Neuronal stem cell (in vitro differentiated cells): Measurements from ENCODE around the gene ZBTB7C.
A peak's percentile ranks its signal among the peaks of the same experiment; 100 is the strongest.

Experiments
- DNase-seq: peaks from one replicate; pipeline ENCODE4 v3.0.0-alpha.2; 2013; ENCODE audit warnings: low spot score
- H2AFZ ChIP-seq: one replicate; pipeline ENCODE4 v1.6.1; 2013; ENCODE audit warnings: mild to moderate bottlenecking, low read length, inconsistent platforms
- H2AK5ac ChIP-seq: 2 replicates; pipeline ENCODE4 v1.6.1; 2013; ENCODE audit warnings: low read depth, mild to moderate bottlenecking, inconsistent platforms, low read length, moderate library complexity, mixed read lengths
- H2BK120ac ChIP-seq: 2 replicates; pipeline ENCODE4 v1.6.1; 2013; ENCODE audit warnings: low read depth, mild to moderate bottlenecking, inconsistent platforms, low read length, moderate library complexity, mixed read lengths
- H2BK12ac ChIP-seq: one replicate; pipeline ENCODE4 v1.6.1; 2013; ENCODE audit warnings: low read length, inconsistent platforms
- H2BK15ac ChIP-seq: 2 replicates; pipeline ENCODE4 v1.6.1; 2013; ENCODE audit warnings: mild to moderate bottlenecking, low read length, inconsistent platforms, mixed read lengths
- H2BK5ac ChIP-seq: one replicate; pipeline ENCODE4 v1.6.1; 2013; ENCODE audit warnings: inconsistent platforms, mild to moderate bottlenecking, low read length, moderate library complexity
- H3K14ac ChIP-seq: one replicate; pipeline ENCODE4 v1.6.1; 2013; ENCODE audit warnings: low read length, inconsistent platforms
- H3K18ac ChIP-seq: 2 replicates; pipeline ENCODE4 v1.6.1; 2013; ENCODE audit warnings: low read length, inconsistent platforms
- H3K23ac ChIP-seq: 2 replicates; pipeline ENCODE4 v1.6.1; 2013; ENCODE audit warnings: low read depth, mild to moderate bottlenecking, mixed read lengths, low read length, inconsistent platforms; ENCODE audit not compliant: poor library complexity
- H3K27ac ChIP-seq: replicated peaks from 3 replicates; pipeline ENCODE4 v1.5.1; 2013; ENCODE audit warnings: low read length, inconsistent platforms
- H3K27me3 ChIP-seq, 3 experiments: 2 replicates each; pipeline ENCODE4 v1.6.1; 2013; ENCODE audit warnings: low read length in 3 of 3, mild to moderate bottlenecking in 2 of 3, inconsistent platforms in 1 of 3, low read depth in 1 of 3, mixed read lengths in 1 of 3, moderate library complexity in 1 of 3; ENCODE audit not compliant: control insufficient read depth in 3 of 3, insufficient read depth in 3 of 3
- H3K36me3 ChIP-seq, 2 donors: replicated peaks in 1 of 2; 2 replicates each; pipeline ENCODE4 v1.6.1; 2013; ENCODE audit warnings: low read length in 2 of 2; ENCODE audit not compliant: control insufficient read depth in 2 of 2, insufficient read depth in 2 of 2
- H3K4ac ChIP-seq: 2 replicates; pipeline ENCODE4 v1.6.1; 2013; ENCODE audit warnings: inconsistent platforms, mild to moderate bottlenecking, low read length, moderate library complexity
- H3K4me1 ChIP-seq, 2 donors: 1 replicate in 1 of 2; 2 replicates in 1 of 2; pipeline ENCODE4 v1.6.1; 2013; ENCODE audit warnings: low read length in 2 of 2, low read depth in 1 of 2; ENCODE audit not compliant: control insufficient read depth in 2 of 2, insufficient read depth in 1 of 2
- H3K4me2 ChIP-seq: one replicate; pipeline ENCODE4 v1.6.1; 2013; ENCODE audit warnings: mild to moderate bottlenecking, low read length, inconsistent platforms; ENCODE audit not compliant: insufficient read depth, poor library complexity, severe bottlenecking
- H3K4me3 ChIP-seq, 2 donors: 2 replicates each; pipeline ENCODE4 v1.5.1; 2013; ENCODE audit warnings: low read length in 2 of 2, mild to moderate bottlenecking in 2 of 2, inconsistent platforms in 1 of 2, moderate library complexity in 1 of 2
- H3K79me1 ChIP-seq: one replicate; pipeline ENCODE4 v1.6.1; 2013; ENCODE audit warnings: low read depth, mild to moderate bottlenecking, inconsistent platforms, low read length, moderate library complexity
- H3K9ac ChIP-seq: one replicate; pipeline ENCODE4 v1.6.1; 2013; ENCODE audit warnings: mild to moderate bottlenecking, low read depth, low read length, inconsistent platforms; ENCODE audit not compliant: poor library complexity
- H3K9me3 ChIP-seq, 2 donors: replicated peaks in 1 of 2; 2 replicates each; pipeline versions ENCODE3 to v1.6.1; 2013; ENCODE audit warnings: low read length in 2 of 2, mild to moderate bottlenecking in 2 of 2, inconsistent platforms in 1 of 2, low read depth in 1 of 2, mixed read lengths in 1 of 2, moderate library complexity in 1 of 2; ENCODE audit not compliant: control insufficient read depth in 2 of 2, insufficient read depth in 1 of 2
- H4K8ac ChIP-seq: one replicate; pipeline ENCODE4 v1.6.1; 2013; ENCODE audit warnings: low read depth, mild to moderate bottlenecking, inconsistent platforms, low read length, moderate library complexity
- H4K91ac ChIP-seq: one replicate; pipeline ENCODE4 v1.6.1; 2013; ENCODE audit warnings: low read length, low read depth, mild to moderate bottlenecking, inconsistent platforms; ENCODE audit not compliant: poor library complexity
- WGBS, 2 donors: extraction: QIAGEN DNeasy Blood & Tissue Kit; methylation state at CpG; one replicate each; pipeline ENCODE4 v1.1.7; 2013; ENCODE audit warnings: missing lambda C conversion rate in 2 of 2, mixed read lengths in 1 of 2; ENCODE audit not compliant: insufficient read length in 2 of 2, insufficient replicate concordance in 1 of 2; ENCODE audit errors: extremely low coverage in 2 of 2; 5-methylcytosine and 5-hydroxymethylcytosine counted together

ZBTB7C gene

GRCh38 chr18:48027401-48027963 lies 381.7 kb downstream of the ZBTB7C start:
- Histone ChIP-seq H3K4ac (no peak overlapping the region), H3K4me2 (no peak overlapping the region), H3K14ac (peak overlapping the region; percentile 22), H3K36me3 (no peaks in the 10 kb centered on the region), H2BK5ac (no peak overlapping the region), H2AK5ac (no peak overlapping the region), H2BK12ac (no peak overlapping the region), H2AFZ (peak overlapping the region; percentile 63), H3K23ac (no peak overlapping the region), H3K4me3 (no peak overlapping the region), H4K8ac (no peak overlapping the region), H3K9me3 (no peaks in the 10 kb centered on the region), H3K79me1 (no peaks in the 10 kb centered on the region), H4K91ac (no peak overlapping the region), H2BK120ac (no peak overlapping the region), H3K4me1 (peaks cover 10 to 17% of the 10 kb centered on the region in 2 donors), H3K18ac (peak overlapping the region; percentile 73), H3K27ac (no peak overlapping the region), H3K27me3 (no peaks in the 10 kb centered on the region), H3K9ac (no peak overlapping the region), H2BK15ac (no peak overlapping the region)
- no peak for DNase-seq
- no CpG with 5 or more reads among the region's 7 CpGs for WGBS, 2 donors

DNA sequence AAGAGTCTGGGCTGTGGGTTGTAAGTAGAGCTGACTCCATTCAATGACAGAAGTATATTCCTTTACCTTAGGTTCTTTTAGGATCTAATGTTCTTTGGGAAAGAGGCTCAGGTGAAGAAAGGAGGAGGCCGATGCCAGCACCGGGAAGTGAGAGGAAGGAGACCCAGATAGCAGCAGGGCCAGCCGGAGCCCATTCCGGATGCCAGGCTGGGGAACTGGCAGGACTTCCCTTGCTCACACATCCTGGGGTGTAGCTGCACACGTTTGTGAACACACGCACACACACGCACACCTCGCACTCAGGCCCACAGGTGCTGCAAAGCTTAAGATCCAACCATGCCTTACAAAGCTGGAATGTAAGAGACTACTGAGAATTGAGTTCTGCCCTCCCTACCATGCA lies 383.0 kb downstream of the ZBTB7C start:
- H3K36me3 ChIP-seq: no peaks in the 10 kb centered on the region
- no peak overlapping the region for H2BK5ac ChIP-seq
- H3K4ac ChIP-seq: no peak overlapping the region
- H3K14ac ChIP-seq: no peak overlapping the region
- no peak overlapping the region for H3K9ac ChIP-seq
- no peak overlapping the region for H3K18ac ChIP-seq
- peaks cover 10 to 19% of the 10 kb centered on the region in 2 donors for H3K4me1 ChIP-seq
- DNase-seq: no peak
- H2AK5ac ChIP-seq: peak overlapping the region; percentile 20
- no peak overlapping the region for H3K23ac ChIP-seq
- H4K8ac ChIP-seq: no peak overlapping the region
- WGBS, 2 donors: no CpG with 5 or more reads among the region's 8 CpGs
- no peak overlapping the region for H3K4me3 ChIP-seq
- no peak overlapping the region for H4K91ac ChIP-seq
- no peak overlapping the region for H2BK12ac ChIP-seq
- no peak overlapping the region for H2AFZ ChIP-seq
- H3K27ac ChIP-seq: no peak overlapping the region
- no peaks in the 10 kb centered on the region for H3K79me1 ChIP-seq
- no peak overlapping the region for H2BK15ac ChIP-seq
- no peak overlapping the region for H3K4me2 ChIP-seq
- no peaks in the 10 kb centered on the region for H3K27me3 ChIP-seq
- H3K9me3 ChIP-seq: no peaks in the 10 kb centered on the region
- H2BK120ac ChIP-seq: no peak overlapping the region

GRCh38 chr18:48024881-48025660 lies 384.1 kb downstream of the ZBTB7C start:
- Histone ChIP-seq H3K9ac (no peak overlapping the region), H2BK12ac (no peak overlapping the region), H4K8ac (no peak overlapping the region), H3K23ac (no peak overlapping the region), H3K4me2 (no peak overlapping the region), H3K36me3 (no peaks in the 10 kb centered on the region), H2BK15ac (no peak overlapping the region), H3K27ac (no peak overlapping the region), H3K4ac (no peak overlapping the region), H2AFZ (no peak overlapping the region), H4K91ac (no peak overlapping the region), H3K14ac (no peak overlapping the region), H2BK5ac (no peak overlapping the region), H3K79me1 (no peaks in the 10 kb centered on the region), H3K27me3 (peaks cover 0 to 4% (median 0%) of the 10 kb centered on the region in 3 experiments), H3K4me1 (peaks cover 10 to 18% of the 10 kb centered on the region in 2 donors), H3K9me3 (no peaks in the 10 kb centered on the region), H2BK120ac (no peak overlapping the region), H2AK5ac (no peak overlapping the region), H3K18ac (peak overlapping the region; percentile 21), H3K4me3 (no peak overlapping the region)
- DNase-seq: no peak
- WGBS, 2 donors: no CpG with 5 or more reads among the region's 7 CpGs

GRCh38 chr18:48024009-48024512 lies 385.1 kb downstream of the ZBTB7C start:
- H2AK5ac ChIP-seq: peak overlapping the region; percentile 91
- H3K36me3 ChIP-seq: no peaks in the 10 kb centered on the region
- H2BK12ac ChIP-seq: no peak overlapping the region
- H2AFZ ChIP-seq: peak overlapping the region; percentile 80
- H3K23ac ChIP-seq: no peak overlapping the region
- no peaks in the 10 kb centered on the region for H3K9me3 ChIP-seq
- H2BK15ac ChIP-seq: peak overlapping the region; percentile 59
- H2BK5ac ChIP-seq: no peak overlapping the region
- DNase-seq: no peak
- H2BK120ac ChIP-seq: no peak overlapping the region
- H3K79me1 ChIP-seq: no peaks in the 10 kb centered on the region
- H3K27ac ChIP-seq: no peak overlapping the region
- no peak overlapping the region for H4K8ac ChIP-seq
- peak overlapping the region; percentile 90 for H3K18ac ChIP-seq
- peaks cover 10 to 18% of the 10 kb centered on the region in 2 donors for H3K4me1 ChIP-seq
- WGBS, 2 donors: no CpG with 5 or more reads among the region's 4 CpGs
- H4K91ac ChIP-seq: peak overlapping the region; percentile 5
- H3K14ac ChIP-seq: no peak overlapping the region
- no peak overlapping the region for H3K4me2 ChIP-seq
- H3K9ac ChIP-seq: no peak overlapping the region
- no peak overlapping the region for H3K4ac ChIP-seq
- peaks cover 0 to 12% (median 0%) of the 10 kb centered on the region in 3 experiments for H3K27me3 ChIP-seq
- H3K4me3 ChIP-seq: no peak overlapping the region
